Heart right ventricle (tissue), 16 donors: ENCODE data around the gene KIT. TPM values are rescaled to one million over a fixed set of nuclear protein-coding genes. Genes with fewer than 3 reads are reported as not detected.

Source experiments
- ATAC-seq, 8 donors: fragments of 200-7000 bp; cut with Tn5 transposase; one replicate each; pipeline ENCODE4 v1.9.1; 2020; ENCODE audit warnings: mild to moderate bottlenecking in 8 of 8, moderate library complexity in 8 of 8, moderate number of reproducible peaks in 1 of 8
- DNase-seq, 2 donors: peaks; one replicate each; pipeline ENCODE4 v3.0.0-alpha.2; 2020
- H3K27ac ChIP-seq, 10 donors: fragments of 200-600 bp; sonication (generic) in 2 of 10; one replicate each; pipeline versions ENCODE4 v1.5.0 to v1.8.0; 2020 to 2022; ENCODE audit warnings: mild to moderate bottlenecking in 3 of 10
- H3K27me3 ChIP-seq, 7 donors: fragments of 200-600 bp; one replicate each; pipeline ENCODE4 v1.8.0; 2021 to 2022; ENCODE audit warnings: mild to moderate bottlenecking in 2 of 7
- H3K36me3 ChIP-seq, 9 donors: fragments of 200-600 bp; sonication (generic) in 1 of 9; one replicate each; pipeline versions ENCODE4 v1.5.0 to v1.8.0; 2020 to 2022; ENCODE audit warnings: mild to moderate bottlenecking in 2 of 9
- H3K4me1 ChIP-seq, 9 donors: fragments of 200-600 bp; sonication (generic) in 1 of 9; one replicate each; pipeline versions ENCODE4 v1.5.0 to v1.8.0; 2020 to 2022; ENCODE audit warnings: mild to moderate bottlenecking in 4 of 9
- H3K4me3 ChIP-seq, 10 donors: fragments of 200-600 bp; sonication (generic) in 2 of 10; one replicate each; pipeline versions ENCODE4 v1.5.0 to v1.8.0; 2020 to 2022; ENCODE audit warnings: mild to moderate bottlenecking in 7 of 10, moderate library complexity in 2 of 10
- H3K9me3 ChIP-seq, 11 donors: fragments of 200-600 bp in 10 of 11; sonication (generic) in 2 of 11; one replicate each; pipeline versions ENCODE4 v1.5.0 to v1.8.0; 2013 to 2022; ENCODE audit warnings: mild to moderate bottlenecking in 2 of 11, control low read depth in 1 of 11, moderate library complexity in 1 of 11
- WGBS, 2 donors: extraction: QIAGEN DNeasy Blood & Tissue Kit; methylation state at CpG; one replicate each; pipeline ENCODE4 v1.1.7; 2013; ENCODE audit warnings: inconsistent platforms in 1 of 2; 5-methylcytosine and 5-hydroxymethylcytosine counted together
- intact Hi-C, 10 donors: fragments of 100-400 bp; cut with DNase I; formaldehyde crosslinking; loops; one replicate each; pipeline versions ENCODE4 v1.11.1 to v1.14.2; 2022
- polyA plus RNA-seq, 2 donors: library from polyadenylated mRNA; stranded (reverse); fragments of 200-250 nt; gene quantifications; one replicate each; pipeline ENCODE4 v1.2.3, GENCODE V29; 2013
- total RNA-seq, 10 donors: library from RNA; stranded (reverse); fragmentation: NEBNext Ultra II Directional in 3 of 10; extraction: Animal tissue kit (Norgen Biotek cat#: 25700) in 3 of 10; gene quantifications; one replicate each; pipeline versions ENCODE4 v1.2.1 to v1.2.4, GENCODE V29; 2021 to 2023
- TF ChIP-seq, protein P1 (sequence below), 9 donors: fragments of 200-600 bp; sonication (generic) in 2 of 9; IDR thresholded peaks; one replicate each; pipeline versions ENCODE4 v1.5.0 to v1.8.0; 2021 to 2022; ENCODE audit warnings: antibody characterized with exemption in 9 of 9, mild to moderate bottlenecking in 5 of 9, moderate library complexity in 1 of 9
- donor health status: Arrhythmogenic right ventricular cardiomyopathy.
- donor health status: ischemic (EF 13 %, LVEDD 7.1; RV severe dilation, severe dysfunction).
- donor health status: healthy with polysubstance abuse.
- donor health status: DM: no; HTN: yes; CAD: no.
- donor health status: DM: no; HTN: no; CAD: no.
- donor health status: ischemic (EF 25% LVEDD 6.9; RV normal size, moderate dysfunction).
- donor health status: ischemic (EF 25% LVEDD 5.7; RV mildly dilated, moderate dysfunction).
- donor health status: healthy.
- donor health status: DM: yes; HTN: yes; CAD: no.
- donor health status: Ischemic cardiomyopathy.
- donor health status: ischemic (EF 35%, LVEDD 5.7; RV mildly dilated, moderate dysfunction).
- donor health status: nonischemic (EF 11% LVEDD 7.7; RV severe dilation, severe dysfunction).
- donor health status: DM: yes; HTN: yes; CAD: no.
- donor health status: PGD.
- donor health status: ischemic (EF 29% LVEDD 5.4; RV normal size, mild dysfunction).
- donor health status: nonischemic (EF 23%, LVEDD 6.1; RV moderate dilation, normal function).

KIT gene
- total and polyA plus RNA-seq, 12 donors: 0.07 to 6.8 (median 2.1) TPM

DNA sequence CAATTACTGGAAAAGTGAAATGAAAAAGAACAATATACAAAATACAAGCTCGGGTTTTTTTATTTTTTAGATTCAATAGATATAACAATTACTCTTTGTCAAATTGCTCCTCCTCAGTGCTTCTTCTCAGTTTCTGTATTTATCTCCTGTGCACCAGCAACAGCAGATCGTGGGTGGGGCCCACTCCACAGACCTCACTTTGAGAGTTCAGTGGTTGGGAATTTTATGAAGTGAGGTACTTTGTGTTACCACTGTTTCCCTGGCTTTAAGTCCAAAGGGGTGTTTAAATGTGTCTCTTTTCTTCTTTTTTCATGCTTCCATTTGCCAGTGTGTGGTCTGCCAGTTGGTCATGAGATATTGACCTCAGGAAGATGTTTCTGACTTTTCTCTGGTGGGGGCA is 54.4 kb downstream of the KIT start:
- H3K27me3 ChIP-seq: no peaks in the 10 kb centered on the region
- no peak for ATAC-seq
- no peak for DNase-seq
- H3K36me3 ChIP-seq: no peaks in the 10 kb centered on the region
- TF ChIP-seq, protein P1, sequence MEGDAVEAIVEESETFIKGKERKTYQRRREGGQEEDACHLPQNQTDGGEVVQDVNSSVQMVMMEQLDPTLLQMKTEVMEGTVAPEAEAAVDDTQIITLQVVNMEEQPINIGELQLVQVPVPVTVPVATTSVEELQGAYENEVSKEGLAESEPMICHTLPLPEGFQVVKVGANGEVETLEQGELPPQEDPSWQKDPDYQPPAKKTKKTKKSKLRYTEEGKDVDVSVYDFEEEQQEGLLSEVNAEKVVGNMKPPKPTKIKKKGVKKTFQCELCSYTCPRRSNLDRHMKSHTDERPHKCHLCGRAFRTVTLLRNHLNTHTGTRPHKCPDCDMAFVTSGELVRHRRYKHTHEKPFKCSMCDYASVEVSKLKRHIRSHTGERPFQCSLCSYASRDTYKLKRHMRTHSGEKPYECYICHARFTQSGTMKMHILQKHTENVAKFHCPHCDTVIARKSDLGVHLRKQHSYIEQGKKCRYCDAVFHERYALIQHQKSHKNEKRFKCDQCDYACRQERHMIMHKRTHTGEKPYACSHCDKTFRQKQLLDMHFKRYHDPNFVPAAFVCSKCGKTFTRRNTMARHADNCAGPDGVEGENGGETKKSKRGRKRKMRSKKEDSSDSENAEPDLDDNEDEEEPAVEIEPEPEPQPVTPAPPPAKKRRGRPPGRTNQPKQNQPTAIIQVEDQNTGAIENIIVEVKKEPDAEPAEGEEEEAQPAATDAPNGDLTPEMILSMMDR (IDR thresholded peaks at IDR 0.05): no peak
- no peak overlapping the region for H3K27ac ChIP-seq
- H3K4me1 ChIP-seq: no peaks in the 10 kb centered on the region
- H3K4me3 ChIP-seq: no peak overlapping the region
- intact Hi-C loops: no loop called here
- 81 to 87% methylated on average over 2 of the region's 2 CpGs for WGBS, 2 donors
- no peaks in the 10 kb centered on the region for H3K9me3 ChIP-seq

GRCh38 chr4:54714631-54715030 is 56.9 kb downstream of the KIT start:
- no peaks in the 10 kb centered on the region for H3K9me3 ChIP-seq
- no peak overlapping the region for H3K27ac ChIP-seq
- intact Hi-C loops: no loop called here
- no peaks in the 10 kb centered on the region for H3K36me3 ChIP-seq
- 78 to 80% methylated on average over 8 of the region's 8 CpGs for WGBS, 2 donors
- TF ChIP-seq, protein P1 (IDR thresholded peaks at IDR 0.05): no peak
- H3K4me1 ChIP-seq: no peaks in the 10 kb centered on the region
- DNase-seq (no peak), ATAC-seq (no peak)
- H3K27me3 ChIP-seq: no peaks in the 10 kb centered on the region
- H3K4me3 ChIP-seq: no peak overlapping the region

GRCh38 chr4:54716478-54717065 is 58.8 kb downstream of the KIT start:
- no peaks in the 10 kb centered on the region for H3K27me3 ChIP-seq
- no peaks in the 10 kb centered on the region for H3K4me1 ChIP-seq
- H3K9me3 ChIP-seq: no peaks in the 10 kb centered on the region
- intact Hi-C loops: no loop called here
- 77 to 78% methylated on average over 5 of the region's 5 CpGs for WGBS, 2 donors
- ATAC-seq: no peak
- H3K4me3 ChIP-seq: no peak overlapping the region
- no peak for DNase-seq
- no peak overlapping the region for H3K27ac ChIP-seq
- TF ChIP-seq, protein P1 (IDR thresholded peaks at IDR 0.05): no peak
- no peaks in the 10 kb centered on the region for H3K36me3 ChIP-seq

DNA sequence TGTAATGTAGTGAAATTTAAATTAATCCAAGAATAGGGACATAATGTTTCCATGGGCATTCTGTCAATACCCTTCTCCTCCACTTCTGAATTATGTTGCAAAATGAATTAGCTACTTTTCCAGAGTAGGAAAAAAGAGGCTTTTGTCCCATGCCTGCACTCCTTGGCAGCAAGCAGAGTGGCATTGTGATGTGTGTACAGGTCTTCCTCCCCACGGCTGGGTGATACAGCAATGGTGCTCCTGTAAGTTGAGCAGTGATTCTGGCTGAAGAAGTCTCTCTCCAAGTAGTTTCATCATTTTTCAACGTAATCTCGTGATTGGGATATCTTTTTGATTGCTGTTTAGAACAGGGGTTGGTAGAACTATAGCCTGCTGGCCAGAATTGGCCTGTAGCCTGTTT is 59.9 kb downstream of the KIT start:
- Histone ChIP-seq H3K27me3 (no peaks in the 10 kb centered on the region), H3K27ac (no peak overlapping the region), H3K4me3 (no peak overlapping the region), H3K9me3 (no peaks in the 10 kb centered on the region), H3K36me3 (no peaks in the 10 kb centered on the region), H3K4me1 (no peaks in the 10 kb centered on the region)
- no peak for DNase-seq
- no peak for ATAC-seq
- WGBS, 2 donors: 86 to 88% methylated on average over 3 of the region's 3 CpGs
- TF ChIP-seq, protein P1 (IDR thresholded peaks at IDR 0.05): no peak
- intact Hi-C loops: no loop called here
